HepG2 (cell line): Measurements from ENCODE around the gene UGT1A4. TPM values are rescaled to one million over a fixed set of nuclear protein-coding genes. Genes with fewer than 3 reads are reported as not detected.
"Not testable (repeated sequence)": the region's sequence is repeated elsewhere in the genome, so short reads cannot be mapped to it uniquely, and the experiment has no call there.

ENCODE experiments used
- ATF5 ChIP-seq: sonication (generic); formaldehyde crosslinking; IDR thresholded peaks from 2 replicates; pipeline ENCODE4 v1.4.0; 2020; ENCODE audit warnings: mild to moderate bottlenecking, low read depth, missing genetic modification reagents
- BCL6 ChIP-seq: IDR thresholded peaks from 2 replicates; pipeline ENCODE4 v1.6.1; 2016; ENCODE audit warnings: missing genetic modification reagents, missing compliant biosample characterization
- GABPB1 ChIP-seq: IDR thresholded peaks from 2 replicates; pipeline ENCODE4 v1.6.1; 2016; ENCODE audit warnings: mild to moderate bottlenecking, missing genetic modification reagents, moderate library complexity, missing compliant biosample characterization
- HHEX ChIP-seq: IDR thresholded peaks from 2 replicates; pipeline ENCODE4 v1.6.1; 2016; ENCODE audit warnings: control low read depth
- HMGXB3 ChIP-seq: sonication (generic); formaldehyde crosslinking; IDR thresholded peaks from 2 replicates; pipeline ENCODE4 v1.4.0; 2020; ENCODE audit warnings: missing genetic modification reagents, borderline replicate concordance
- HNF4G ChIP-seq, 2 experiments: sonication (generic) in 1 of 2; formaldehyde crosslinking in 1 of 2; IDR thresholded peaks; 2 replicates each; pipeline versions ENCODE4 v1.4.0 to v1.6.1; 2011 to 2020; ENCODE audit warnings: borderline replicate concordance in 2 of 2, low read depth in 2 of 2, mild to moderate bottlenecking in 2 of 2, low read length in 1 of 2, missing genetic modification reagents in 1 of 2, moderate library complexity in 1 of 2
- MIER2 ChIP-seq: IDR thresholded peaks from 2 replicates; pipeline ENCODE4 v1.6.1; 2016; ENCODE audit warnings: missing biosample characterization, missing genetic modification reagents
- MIXL1 ChIP-seq: IDR thresholded peaks from 2 replicates; pipeline ENCODE4 v1.6.1; 2016
- PATZ1 ChIP-seq: sonication (generic); formaldehyde crosslinking; IDR thresholded peaks from 2 replicates; pipeline ENCODE4 v1.4.0; 2020; ENCODE audit warnings: missing genetic modification reagents
- SOX13 ChIP-seq, 3 experiments: fragments of 450-650 bp in 1 of 3; sonication (generic) in 1 of 3; formaldehyde crosslinking in 1 of 3; IDR thresholded peaks in 2 of 3; conservative IDR thresholded peaks in 1 of 3; 2 replicates each; pipeline versions ENCODE4 v1.5.0 to v1.6.1; 2016 to 2020; ENCODE audit warnings: antibody characterized with exemption in 1 of 3, mild to moderate bottlenecking in 1 of 3, missing compliant biosample characterization in 1 of 3, missing genetic modification reagents in 1 of 3, moderate library complexity in 1 of 3
- THAP9 ChIP-seq: sonication (generic); formaldehyde crosslinking; IDR thresholded peaks from 2 replicates; pipeline ENCODE4; 2020; ENCODE audit warnings: missing genetic modification reagents, mild to moderate bottlenecking, borderline replicate concordance
- ZBTB33 ChIP-seq: sonication (generic); formaldehyde crosslinking; IDR thresholded peaks from 2 replicates; pipeline ENCODE4 v1.4.0; 2020; ENCODE audit warnings: missing genetic modification reagents
- ZNF331 ChIP-seq: sonication (generic); formaldehyde crosslinking; IDR thresholded peaks from 2 replicates; pipeline ENCODE4 v1.4.0; 2020; ENCODE audit warnings: missing genetic modification reagents
- ZNF792 ChIP-seq: IDR thresholded peaks from 2 replicates; pipeline ENCODE4 v1.6.1; 2016
- polyA plus RNA-seq, 8 experiments: library from polyadenylated mRNA; depleted of rRNA in 3 of 8; stranded (reverse) in 7 of 8; unstranded in 1 of 8; fragments of >200 nt; fragmentation: Illumina TruSeq in 4 of 8; extraction: Trizol in 4 of 8; gene quantifications; 2 replicates each; pipeline versions ENCODE4 v1.2.1 to v1.2.3, GENCODE V29; 2011 to 2016; ENCODE audit warnings: low read depth in 4 of 8, missing spikeins in 1 of 8, mixed read lengths in 1 of 8; ENCODE audit not compliant: insufficient read depth in 1 of 8
- total RNA-seq, 5 experiments: library from RNA; depleted of rRNA; stranded (reverse); fragments of >200 nt; fragmentation: Illumina TruSeq; extraction: Trizol; gene quantifications; 2 replicates each; pipeline ENCODE4 v1.2.3, GENCODE V29; 2016; ENCODE audit warnings: low read depth in 1 of 5

Gene UGT1A4
- total and polyA plus RNA-seq, 2 of the 13 experiments (the other 11 are each of a cell fraction or from before 2014, with no cell fraction given) = not detected

GRCh38 chr2:233736868-233737653 lies 18.5 kb downstream of the UGT1A4 start (continued):
- peak; percentile 20 for TF ChIP-seq PATZ1 (CRISPR knock-in tag)
- peak; percentile 12; the same call in 1 of the 2 replicates for TF ChIP-seq BCL6 (CRISPR knock-in tag)
- TF ChIP-seq ZNF331 (CRISPR knock-in tag) = peak; percentile 40; the same call in 1 of the 2 replicates
- TF ChIP-seq HMGXB3 (CRISPR knock-in tag) = peak; percentile 11; the same call in 1 of the 2 replicates
- 0 out of 2 replicates have a peak, but pooled peaks have one; percentile 30 for TF ChIP-seq HHEX
- peak; percentile 62; the same call in 1 of the 2 replicates for TF ChIP-seq THAP9 (CRISPR knock-in tag)
- peak; percentile 14 for TF ChIP-seq ZNF792 (CRISPR knock-in tag)
- 0 out of 2 replicates have a peak, but pooled peaks have one; percentile 29 for TF ChIP-seq MIER2 (CRISPR knock-in tag)
- TF ChIP-seq GABPB1 = peak; percentile 64
- peak; percentile 13; the same call in 1 of the 2 replicates for TF ChIP-seq HNF4G (IDR thresholded peaks at IDR 0.05; ENCODE audit: borderline replicate concordance, low read depth, low read length)
- not testable (repeated sequence) for TF ChIP-seq HNF4G (CRISPR knock-in tag; IDR thresholded peaks at IDR 0.05; ENCODE audit: borderline replicate concordance, low read depth)
- peak; percentile 47; the same call in 1 of the 2 replicates for TF ChIP-seq SOX13 (IDR thresholded peaks at IDR 0.05)
- TF ChIP-seq SOX13 (CRISPR knock-in tag; conservative IDR thresholded peaks at IDR 0.05 in 1 of 2, IDR thresholded peaks at IDR 0.05 in 1 of 2) = peak in 1 of 2 experiments; percentile 65; a peak in 2 of 4 replicates
- TF ChIP-seq ZBTB33 (CRISPR knock-in tag) = 0 out of 2 replicates have a peak, but pooled peaks have one; percentile 10
- TF ChIP-seq MIXL1 (CRISPR knock-in tag) = peak; percentile 21; the same call in 1 of the 2 replicates
- 0 out of 2 replicates have a peak, but pooled peaks have one; percentile 29 for TF ChIP-seq ATF5 (CRISPR knock-in tag)
